ENCODE data around the gene AQP1. TPM values are rescaled to one million over a fixed set of nuclear protein-coding genes. Genes with fewer than 3 reads are reported as not detected.

The AQP1 gene
- total RNA-seq, 2 donors from 2014 or later = 0.11 TPM; not detected in 1

- no peak for ATAC-seq
- H3K27ac Mint-ChIP-seq = no peak overlapping the region
- DNase-seq (ENCODE audit: low spot score in 2 of 2) = no peak
- no peaks in the 10 kb centered on the region for H3K36me3 Mint-ChIP-seq
- no peaks in the 10 kb centered on the region for H3K9me3 Mint-ChIP-seq
Measured at GRCh38 chr7:30879139-30880124, 32.2 kb upstream of the AQP1 start.

GRCh38 chr7:30880125-30880720 lies 31.4 kb upstream of the AQP1 start:
- Mint-ChIP-seq H3K36me3 (no peaks in the 10 kb centered on the region), H3K9me3 (no peaks in the 10 kb centered on the region), H3K27ac (no peak overlapping the region)
- DNase-seq (ENCODE audit: low spot score in 2 of 2) = no peak
- no peak for ATAC-seq

- Mint-ChIP-seq H3K9me3 (no peaks in the 10 kb centered on the region), H3K36me3 (no peaks in the 10 kb centered on the region), H3K27ac (no peak overlapping the region)
- no peak for ATAC-seq
- no peak for DNase-seq (ENCODE audit: low spot score in 2 of 2)
Measured at GRCh38 chr7:30880941-30881340, 30.7 kb upstream of the AQP1 start.

- Mint-ChIP-seq H3K27ac (peak overlapping the region in 1 of 2 donors; percentile 13), H3K36me3 (no peaks in the 10 kb centered on the region), H3K9me3 (no peaks in the 10 kb centered on the region)
- DNase-seq (ENCODE audit: low spot score in 2 of 2) (no peak), ATAC-seq (no peak)
Measured at GRCh38 chr7:30881448-30881847, 30.2 kb upstream of the AQP1 start.

- no peak overlapping the region for H3K27ac Mint-ChIP-seq
- ATAC-seq = no peak
- DNase-seq (ENCODE audit: low spot score in 2 of 2) = no peak
- H3K36me3 Mint-ChIP-seq = no peaks in the 10 kb centered on the region
- no peaks in the 10 kb centered on the region for H3K9me3 Mint-ChIP-seq
Measured at GRCh38 chr7:30884881-30885280, 26.8 kb upstream of the AQP1 start.

- DNase-seq (ENCODE audit: low spot score in 2 of 2) (no peak), ATAC-seq (no peak)
- Mint-ChIP-seq H3K36me3 (peaks cover 0 to 6% of the 10 kb centered on the region in 2 donors), H3K9me3 (peaks cover 0 to 9% of the 10 kb centered on the region in 2 donors), H3K27ac (no peak overlapping the region)
Measured at GRCh38 chr7:30886608-30887011, 25.0 kb upstream of the AQP1 start.

- Mint-ChIP-seq H3K9me3 (peaks cover 0 to 9% of the 10 kb centered on the region in 2 donors), H3K27ac (no peak overlapping the region), H3K36me3 (peaks cover 0 to 6% of the 10 kb centered on the region in 2 donors)
- DNase-seq (ENCODE audit: low spot score in 2 of 2) (no peak), ATAC-seq (no peak)
Measured at GRCh38 chr7:30887464-30887872, 24.2 kb upstream of the AQP1 start.

- ATAC-seq = no peak
- no peak for DNase-seq (ENCODE audit: low spot score in 2 of 2)
- no peak overlapping the region for H3K27ac Mint-ChIP-seq
- H3K9me3 Mint-ChIP-seq = peaks cover 0 to 9% of the 10 kb centered on the region in 2 donors
- H3K36me3 Mint-ChIP-seq = peaks cover 0 to 6% of the 10 kb centered on the region in 2 donors
Measured at GRCh38 chr7:30888747-30889146, 22.9 kb upstream of the AQP1 start.

- no peak overlapping the region for H3K27ac Mint-ChIP-seq
- H3K9me3 Mint-ChIP-seq = peaks cover 0 to 9% of the 10 kb centered on the region in 2 donors
- no peak for DNase-seq (ENCODE audit: low spot score in 2 of 2)
- peaks cover 0 to 6% of the 10 kb centered on the region in 2 donors for H3K36me3 Mint-ChIP-seq
- no peak for ATAC-seq
Measured at GRCh38 chr7:30890226-30890625, 21.4 kb upstream of the AQP1 start.

- ATAC-seq (no peak), DNase-seq (ENCODE audit: low spot score in 2 of 2) (no peak)
- peaks cover 0 to 9% of the 10 kb centered on the region in 2 donors for H3K9me3 Mint-ChIP-seq
Measured at GRCh38 chr7:30893357-30893756, 18.3 kb upstream of the AQP1 start.

GRCh38 chr7:30894009-30894408 lies 17.6 kb upstream of the AQP1 start:
- ATAC-seq (no peak), DNase-seq (ENCODE audit: low spot score in 2 of 2) (no peak)
- Mint-ChIP-seq H3K9me3 (peaks cover 0 to 9% of the 10 kb centered on the region in 2 donors), H3K36me3 (peaks cover 0 to 6% of the 10 kb centered on the region in 2 donors), H3K27ac (no peak overlapping the region)

More at GRCh38 chr7:30893357-30893756, 18.3 kb upstream of the AQP1 start:
- Mint-ChIP-seq H3K36me3 (peaks cover 0 to 6% of the 10 kb centered on the region in 2 donors), H3K27ac (no peak overlapping the region)

GRCh38 chr7:30894866-30895605 lies 16.6 kb upstream of the AQP1 start:
- Mint-ChIP-seq H3K36me3 (peaks cover 0 to 5% of the 10 kb centered on the region in 2 donors), H3K27ac (no peak overlapping the region), H3K9me3 (peaks cover 0 to 8% of the 10 kb centered on the region in 2 donors)
- DNase-seq (ENCODE audit: low spot score in 2 of 2) = no peak
- ATAC-seq = no peak

GRCh38 chr7:30896036-30896435 lies 15.6 kb upstream of the AQP1 start:
- Mint-ChIP-seq H3K36me3 (no peaks in the 10 kb centered on the region), H3K27ac (no peak overlapping the region), H3K9me3 (peaks cover 0 to 3% of the 10 kb centered on the region in 2 donors)
- ATAC-seq (no peak), DNase-seq (ENCODE audit: low spot score in 2 of 2) (no peak)

- H3K9me3 Mint-ChIP-seq = no peaks in the 10 kb centered on the region
Measured at GRCh38 chr7:30896783-30897637, 14.6 kb upstream of the AQP1 start.

GRCh38 chr7:30897770-30898169 lies 13.9 kb upstream of the AQP1 start:
- DNase-seq (ENCODE audit: low spot score in 2 of 2) = no peak
- no peaks in the 10 kb centered on the region for H3K36me3 Mint-ChIP-seq
- H3K9me3 Mint-ChIP-seq = no peaks in the 10 kb centered on the region
- H3K27ac Mint-ChIP-seq = no peak overlapping the region
- no peak for ATAC-seq

More at GRCh38 chr7:30896783-30897637, 14.6 kb upstream of the AQP1 start:
- ATAC-seq = no peak
- Mint-ChIP-seq H3K36me3 (no peaks in the 10 kb centered on the region), H3K27ac (no peak overlapping the region)
- DNase-seq (ENCODE audit: low spot score in 2 of 2) = no peak

- DNase-seq (ENCODE audit: low spot score in 2 of 2) (no peak), ATAC-seq (no peak)
- no peaks in the 10 kb centered on the region for H3K36me3 Mint-ChIP-seq
- no peaks in the 10 kb centered on the region for H3K9me3 Mint-ChIP-seq
- H3K27ac Mint-ChIP-seq = no peak overlapping the region
Measured at GRCh38 chr7:30898411-30898810, 13.2 kb upstream of the AQP1 start.

Data from activated naive CD4-positive, alpha-beta T cell treated with anti-CD3 and anti-CD28 coated beads, Interleukin-2, amount 50 U/mL, for 72 hours (primary cell).